ENCODE data around the gene ERI3. TPM values are rescaled to one million over a fixed set of nuclear protein-coding genes. Genes with fewer than 3 reads are reported as not detected.
A peak's percentile ranks its signal among the peaks of the same experiment; 100 is the strongest.

Gene ERI3
- total RNA-seq, 2 donors from 2014 or later = 26.3 to 58.8 TPM

DNA sequence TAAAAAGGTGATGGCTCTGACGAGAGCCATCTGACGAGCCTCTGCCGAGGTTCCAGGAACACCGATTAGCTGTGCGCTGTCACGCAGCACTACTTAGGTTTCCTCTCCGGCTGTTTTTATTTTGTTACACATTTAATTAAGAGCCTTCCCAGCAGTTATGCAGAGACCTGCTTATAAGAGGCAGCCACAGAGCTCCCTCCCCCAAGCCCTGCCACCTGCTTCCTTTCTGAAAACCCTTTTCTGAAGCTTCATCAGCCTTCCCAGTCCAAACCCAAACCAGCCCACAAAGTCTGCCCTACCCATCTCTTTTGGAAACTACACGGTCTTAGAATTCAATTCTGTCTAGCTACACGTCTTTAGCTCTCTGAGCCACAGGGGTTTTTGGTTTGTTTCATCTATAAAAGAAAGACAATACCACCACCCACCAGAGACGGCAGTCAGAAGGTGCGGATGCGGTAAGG, 49.1 kb downstream of the ERI3 start:
- ATAC-seq = peak; percentile 87 to 92
- Mint-ChIP-seq H3K9me3 (no peaks in the 10 kb centered on the region), H3K36me3 (peaks cover 16 to 67% of the 10 kb centered on the region in 2 donors), H3K27ac (peak overlapping the region; percentile 55 to 85)
- peak in 1 of 2 donors; percentile 61 for DNase-seq (ENCODE audit: low spot score in 2 of 2)

DNA sequence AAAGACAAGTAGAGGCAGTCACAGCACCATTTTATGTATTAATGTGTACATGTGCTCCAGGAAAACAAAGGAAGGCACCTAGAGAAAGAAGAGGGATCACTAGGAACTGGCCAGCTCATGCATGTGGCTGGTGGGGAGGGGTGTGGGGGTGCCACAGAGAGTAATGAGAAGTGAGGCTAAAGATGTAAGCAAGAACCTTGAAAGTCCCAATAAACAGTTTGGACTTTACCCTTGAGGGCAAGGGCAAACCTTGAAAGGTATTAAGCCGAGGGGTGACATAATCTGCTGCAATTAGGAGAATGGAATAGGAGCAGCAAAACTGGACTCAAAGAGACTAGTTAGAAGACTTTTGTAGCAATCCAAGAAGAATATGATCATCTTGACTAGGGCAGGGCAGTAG, 51.5 kb downstream of the ERI3 start:
- ATAC-seq = no peak
- Mint-ChIP-seq H3K27ac (peak overlapping the region in 1 of 2 donors; percentile 40), H3K36me3 (peaks cover 16 to 56% of the 10 kb centered on the region in 2 donors), H3K9me3 (no peaks in the 10 kb centered on the region)
- no peak for DNase-seq (ENCODE audit: low spot score in 2 of 2)

DNA sequence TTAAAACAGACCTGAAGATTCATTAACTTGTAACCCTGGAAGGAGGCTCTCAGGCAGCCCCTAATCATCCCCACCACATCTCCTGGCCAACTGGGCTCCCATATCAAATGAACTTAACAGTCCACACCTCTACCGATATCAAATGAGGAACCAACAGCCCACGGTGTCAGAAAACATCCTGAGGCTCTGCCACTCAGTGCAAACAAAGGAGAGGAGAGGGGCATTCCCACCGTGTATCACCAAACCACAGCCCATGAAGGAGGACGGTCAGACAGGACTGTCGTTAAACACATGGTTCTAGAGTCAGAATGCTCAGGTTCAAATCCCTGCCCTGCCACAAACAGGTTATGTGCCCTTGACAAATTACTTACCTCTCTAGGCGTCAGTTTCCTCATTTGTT, 52.5 kb downstream of the ERI3 start:
- no peaks in the 10 kb centered on the region for H3K9me3 Mint-ChIP-seq
- H3K36me3 Mint-ChIP-seq = peaks cover 16 to 53% of the 10 kb centered on the region in 2 donors
- no peak overlapping the region for H3K27ac Mint-ChIP-seq
- ATAC-seq = no peak
- DNase-seq (ENCODE audit: low spot score in 2 of 2) = no peak

DNA sequence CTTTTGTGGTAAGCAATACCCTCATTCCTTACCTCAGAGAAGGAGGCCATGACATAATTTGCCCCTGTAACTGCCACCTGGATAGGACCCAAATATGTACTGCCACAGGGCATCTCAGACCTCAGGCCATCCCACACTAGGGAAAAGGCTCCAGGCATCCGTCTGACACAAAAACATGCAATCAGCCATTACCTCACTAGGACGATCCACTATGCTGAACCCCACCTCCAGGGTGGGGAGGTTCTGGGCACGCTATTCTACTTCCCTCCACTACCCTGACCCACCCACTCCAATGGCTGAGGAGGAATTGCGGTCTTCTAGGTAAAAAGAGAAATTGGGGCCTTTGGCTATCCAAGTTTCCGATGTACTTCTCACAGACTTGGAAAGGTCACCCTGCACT, 53.6 kb downstream of the ERI3 start:
- ATAC-seq = no peak
- DNase-seq (ENCODE audit: low spot score in 2 of 2) = no peak
- Mint-ChIP-seq H3K9me3 (no peaks in the 10 kb centered on the region), H3K36me3 (peaks cover 11 to 45% of the 10 kb centered on the region in 2 donors), H3K27ac (no peak overlapping the region)

DNA sequence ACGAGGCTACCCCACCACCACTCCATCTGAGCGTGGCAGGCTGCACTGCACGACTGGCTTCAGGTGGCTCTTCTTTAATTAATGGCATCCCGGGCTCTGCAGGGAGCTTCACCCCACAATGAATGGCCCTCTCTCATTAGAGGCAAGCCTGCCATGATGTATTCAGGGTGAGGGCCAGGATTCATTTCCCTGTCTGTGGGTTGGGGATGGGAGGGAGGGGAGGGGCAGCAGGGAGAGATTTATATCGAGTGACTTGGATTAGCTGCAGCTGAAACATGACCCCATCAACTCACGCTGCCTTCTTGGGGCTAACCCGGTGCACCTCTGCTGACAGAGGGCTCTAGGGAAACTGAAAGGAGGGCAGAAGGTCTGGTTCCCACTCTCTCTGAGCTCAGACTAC, 54.2 kb downstream of the ERI3 start:
- peak overlapping the region in 1 of 2 donors; percentile 40 for H3K27ac Mint-ChIP-seq
- H3K36me3 Mint-ChIP-seq = peaks cover 11 to 43% of the 10 kb centered on the region in 2 donors
- DNase-seq (ENCODE audit: low spot score in 2 of 2) (no peak), ATAC-seq (no peak)
- no peaks in the 10 kb centered on the region for H3K9me3 Mint-ChIP-seq

DNA sequence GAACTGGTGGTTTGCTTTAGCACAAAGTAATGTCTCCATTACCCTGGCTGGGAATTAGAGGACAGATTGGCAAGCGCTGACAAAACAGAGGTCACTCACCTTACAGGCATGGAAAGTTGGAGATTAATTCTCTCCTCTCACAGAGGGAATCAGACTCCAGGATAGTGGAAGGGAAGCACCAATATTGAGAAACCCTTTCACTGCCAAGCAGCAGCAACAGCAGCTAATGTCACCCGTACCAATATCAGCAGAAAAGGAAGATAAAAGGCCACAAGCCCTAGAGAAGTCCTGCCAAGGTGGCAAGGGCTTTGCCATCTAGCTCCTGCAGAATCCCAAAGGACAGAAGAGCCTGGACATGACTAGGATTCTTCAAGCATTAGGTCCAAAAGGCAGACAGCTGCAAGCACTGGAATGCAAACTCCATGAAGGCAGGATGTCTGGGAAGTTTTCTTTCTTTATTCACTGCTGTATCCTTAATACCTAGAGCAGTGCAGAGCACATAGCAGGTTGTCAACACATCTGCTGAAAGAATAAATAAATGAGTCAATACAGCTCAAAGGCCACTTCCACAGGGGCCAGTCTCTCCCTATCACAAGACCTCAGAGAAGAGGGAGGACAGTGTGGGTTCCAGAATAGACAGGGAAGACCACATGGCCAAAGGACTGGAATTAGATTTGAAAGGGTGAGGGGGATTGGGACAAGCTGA, 57.2 kb downstream of the ERI3 start:
- no peak for DNase-seq (ENCODE audit: low spot score in 2 of 2)
- Mint-ChIP-seq H3K9me3 (no peaks in the 10 kb centered on the region), H3K36me3 (peaks cover 6 to 27% of the 10 kb centered on the region in 2 donors), H3K27ac (peak overlapping the region in 1 of 2 donors; percentile 13)
- no peak for ATAC-seq

DNA sequence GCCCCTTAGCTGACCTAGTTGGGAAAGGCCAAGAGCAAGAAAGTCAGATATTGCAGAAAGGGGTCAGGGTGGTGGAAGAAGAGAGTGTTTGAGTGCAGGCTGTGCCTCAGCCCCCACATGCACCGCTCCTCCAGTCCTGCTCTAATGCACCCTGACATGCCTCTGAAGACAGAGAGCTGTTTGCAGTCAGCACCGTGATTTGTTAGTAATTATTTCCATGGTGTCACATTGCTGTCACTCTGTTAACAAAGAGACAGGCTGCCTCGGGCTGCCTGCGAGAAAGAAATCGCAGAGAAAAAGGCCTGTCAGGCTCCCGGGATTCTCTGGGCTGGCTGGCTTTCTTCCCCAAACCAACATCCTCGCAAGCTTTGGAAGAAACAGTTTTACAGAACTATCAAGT, 58.3 kb downstream of the ERI3 start:
- DNase-seq (ENCODE audit: low spot score in 2 of 2) = no peak
- Mint-ChIP-seq H3K36me3 (peaks cover 6 to 18% of the 10 kb centered on the region in 2 donors), H3K27ac (no peak overlapping the region), H3K9me3 (no peaks in the 10 kb centered on the region)
- ATAC-seq = no peak

DNA sequence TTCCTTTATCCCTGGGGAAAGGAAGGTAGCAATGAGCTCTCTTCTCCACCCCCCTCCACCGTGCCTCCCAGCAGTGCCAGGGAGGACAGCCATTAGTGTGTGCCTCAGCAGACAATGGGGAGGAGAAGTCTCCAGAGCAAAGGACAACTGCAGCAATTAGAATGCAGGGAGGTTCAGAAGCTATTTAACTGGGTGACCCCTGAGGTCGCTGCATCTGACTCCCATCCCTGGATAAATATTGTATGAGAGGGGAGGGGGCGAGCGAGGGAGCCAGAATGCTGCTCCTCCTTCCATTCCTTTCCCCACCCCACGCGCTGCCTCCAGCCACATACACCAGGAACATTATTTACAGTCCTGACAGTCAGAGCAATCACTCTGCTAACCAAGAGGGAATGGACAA, 59.0 kb downstream of the ERI3 start:
- Mint-ChIP-seq H3K27ac (no peak overlapping the region), H3K36me3 (peaks cover 6 to 18% of the 10 kb centered on the region in 2 donors), H3K9me3 (no peaks in the 10 kb centered on the region)
- no peak for ATAC-seq
- DNase-seq (ENCODE audit: low spot score in 2 of 2) = no peak

DNA sequence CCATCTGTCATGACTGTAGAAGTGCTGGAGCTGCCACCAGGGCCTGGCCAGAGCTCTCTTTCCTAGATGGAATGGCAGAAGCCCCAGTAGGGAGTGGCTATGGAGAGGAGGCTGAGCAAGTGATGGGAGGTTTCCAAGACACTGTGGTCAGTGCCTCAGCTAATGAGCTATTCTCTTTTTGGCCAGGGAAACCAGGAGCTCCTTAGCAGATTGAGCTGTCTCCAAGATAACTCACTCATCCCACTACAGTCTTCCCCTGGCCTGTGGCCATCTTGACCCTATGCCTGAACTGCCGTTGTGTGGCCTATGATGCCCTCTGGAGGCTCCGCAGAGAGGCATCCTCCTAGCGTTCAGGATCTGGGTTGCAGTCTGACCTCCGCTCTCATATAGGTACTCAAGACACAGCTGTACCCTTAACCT, 60.5 kb downstream of the ERI3 start:
- no peak for DNase-seq (ENCODE audit: low spot score in 2 of 2)
- Mint-ChIP-seq H3K9me3 (no peaks in the 10 kb centered on the region), H3K36me3 (peaks cover 6 to 18% of the 10 kb centered on the region in 2 donors), H3K27ac (peak overlapping the region in 1 of 2 donors; percentile 94)
- no peak for ATAC-seq

DNA sequence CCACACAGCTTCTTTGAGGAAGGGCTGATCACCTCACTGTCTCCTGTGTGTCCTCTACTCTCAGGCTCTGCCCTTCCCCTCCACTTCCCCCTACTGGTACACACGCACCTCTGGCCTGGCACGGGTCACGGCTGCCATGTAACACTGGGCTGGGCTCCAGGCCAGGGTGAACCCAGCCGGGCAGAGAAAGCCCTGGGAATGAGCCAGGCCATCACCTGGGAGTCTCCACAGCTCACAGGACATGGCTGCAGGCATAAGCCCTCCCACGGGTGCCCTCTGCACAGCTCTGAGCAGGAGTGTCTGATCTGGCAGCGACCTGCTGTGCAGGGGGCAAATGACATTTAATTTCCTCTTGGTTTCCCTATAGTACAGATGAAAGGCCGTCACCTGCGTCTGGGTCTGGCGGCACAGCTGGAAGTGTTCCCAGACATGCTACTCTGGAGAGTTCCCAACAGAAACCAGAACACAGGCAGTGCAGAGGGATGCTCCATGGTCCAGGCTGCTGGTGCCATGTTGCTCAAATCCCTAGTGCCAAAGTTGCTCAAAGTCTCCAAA, 61.2 kb downstream of the ERI3 start:
- H3K27ac Mint-ChIP-seq = peak overlapping the region in 1 of 2 donors; percentile 94

DNA sequence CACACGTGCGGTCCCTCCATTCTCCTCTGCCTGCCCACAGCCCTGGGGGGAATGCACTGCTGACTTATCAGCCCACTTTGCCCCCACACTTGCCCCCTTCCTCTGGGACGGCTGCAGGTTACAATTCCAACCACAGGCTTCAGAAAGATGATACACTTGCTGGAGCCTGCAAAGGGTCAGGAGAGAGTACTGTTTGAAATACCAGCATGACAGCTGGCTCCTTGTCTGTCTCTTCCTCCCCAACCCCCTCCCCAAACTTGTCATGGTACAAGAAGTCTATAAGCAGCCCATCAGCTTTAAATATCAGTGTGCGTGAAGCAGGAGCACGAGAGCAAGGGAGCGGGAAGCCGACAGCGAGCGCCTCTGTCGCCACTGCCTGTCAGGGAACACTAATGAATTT, 62.4 kb downstream of the ERI3 start:
- Mint-ChIP-seq H3K9me3 (no peaks in the 10 kb centered on the region), H3K27ac (peak overlapping the region in 1 of 2 donors; percentile 22), H3K36me3 (peaks cover 11 to 12% of the 10 kb centered on the region in 2 donors)
- ATAC-seq (no peak), DNase-seq (ENCODE audit: low spot score in 2 of 2) (no peak)

More for the DNA sequence above, 61.2 kb downstream of the ERI3 start:
- Mint-ChIP-seq H3K9me3 (no peaks in the 10 kb centered on the region), H3K36me3 (peaks cover 6 to 18% of the 10 kb centered on the region in 2 donors)
- no peak for ATAC-seq
- DNase-seq (ENCODE audit: low spot score in 2 of 2) = no peak

DNA sequence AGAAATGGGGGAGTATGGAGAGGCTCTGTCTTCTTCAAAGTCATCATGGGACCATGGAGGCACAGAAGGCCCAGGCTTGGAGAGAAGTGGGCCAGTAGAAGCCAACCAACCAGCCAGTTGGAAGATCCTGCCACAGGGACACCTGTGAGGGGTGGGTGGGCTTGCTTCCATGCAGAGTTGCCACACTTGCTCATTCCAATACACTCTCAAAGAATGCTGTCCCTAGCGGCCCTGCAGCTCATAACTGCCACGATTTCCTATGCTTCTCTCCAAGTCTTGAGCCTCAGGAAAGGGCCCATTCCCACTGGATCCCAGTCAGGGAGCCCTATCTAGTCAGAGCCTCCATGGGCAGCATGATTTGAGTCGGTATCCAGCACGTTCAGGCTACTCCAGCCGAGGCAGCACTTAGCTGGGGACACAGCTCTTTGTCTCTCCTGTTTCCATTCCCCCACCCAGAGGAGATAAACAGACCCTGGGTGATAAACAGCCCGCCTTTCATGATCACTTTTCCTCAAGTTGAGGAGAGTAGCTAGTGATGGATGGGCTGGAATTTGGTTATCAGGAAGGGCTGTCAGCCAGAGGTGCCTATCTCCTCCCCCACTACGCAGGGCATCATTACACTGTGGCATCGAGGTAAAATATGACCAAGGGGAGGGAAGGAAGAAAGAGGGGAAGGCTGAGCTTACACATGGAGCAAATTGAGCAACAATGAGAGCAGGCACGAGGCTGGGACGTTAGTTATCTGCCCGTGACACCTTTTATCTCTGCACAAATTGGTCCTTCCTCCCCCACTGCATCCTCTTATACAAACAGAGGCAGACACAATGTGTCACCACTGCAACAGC, 64.6 kb downstream of the ERI3 start:
- H3K36me3 Mint-ChIP-seq = peaks cover 7 to 13% of the 10 kb centered on the region in 2 donors
- DNase-seq (ENCODE audit: low spot score in 2 of 2) = no peak
- no peaks in the 10 kb centered on the region for H3K9me3 Mint-ChIP-seq
- ATAC-seq = no peak
- no peak overlapping the region for H3K27ac Mint-ChIP-seq

DNA sequence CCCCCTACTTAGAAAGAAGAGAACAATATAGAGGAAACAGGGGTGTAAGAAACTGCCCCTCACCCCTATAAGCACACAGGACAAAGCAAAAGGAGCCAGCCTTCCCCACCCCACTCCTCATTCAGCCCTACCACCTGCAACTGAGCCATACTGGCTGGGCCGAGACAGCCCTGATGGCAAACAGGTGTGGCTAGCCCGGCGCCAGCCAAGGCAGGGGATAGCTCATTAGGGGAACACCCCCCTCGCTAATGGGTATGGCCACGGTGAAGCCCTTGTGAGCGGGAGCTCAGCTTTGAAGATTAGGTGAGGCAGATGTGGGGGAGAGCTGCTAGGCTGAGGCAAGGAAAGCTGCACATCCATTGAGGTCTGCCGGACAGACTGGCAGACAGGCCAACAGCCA, 65.5 kb downstream of the ERI3 start:
- H3K9me3 Mint-ChIP-seq = no peaks in the 10 kb centered on the region
- peak overlapping the region in 1 of 2 donors; percentile 25 for H3K27ac Mint-ChIP-seq
- no peak for DNase-seq (ENCODE audit: low spot score in 2 of 2)
- H3K36me3 Mint-ChIP-seq = peaks cover 5 to 13% of the 10 kb centered on the region in 2 donors
- no peak for ATAC-seq

DNA sequence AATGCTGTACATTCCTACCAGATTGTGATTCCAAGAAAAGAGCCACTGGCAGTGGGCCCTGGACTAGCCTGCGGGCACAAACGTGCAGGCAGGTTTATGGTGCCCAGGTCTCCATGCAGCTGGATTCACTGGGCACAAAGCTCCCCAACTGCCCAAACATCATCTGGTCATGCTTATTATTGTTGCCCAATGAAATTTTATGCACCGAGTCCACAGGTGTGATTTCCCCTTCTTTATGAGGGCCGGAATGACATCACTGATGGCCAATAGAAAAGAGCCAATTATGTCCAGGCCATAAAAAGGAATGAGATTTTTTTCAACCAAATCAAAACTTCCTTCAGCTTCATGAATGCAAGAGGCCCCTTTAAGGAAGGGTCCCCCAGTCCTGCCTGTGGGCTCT, 66.2 kb downstream of the ERI3 start:
- ATAC-seq = no peak
- H3K36me3 Mint-ChIP-seq = peaks cover 9 to 11% of the 10 kb centered on the region in 2 donors
- H3K9me3 Mint-ChIP-seq = no peaks in the 10 kb centered on the region
- H3K27ac Mint-ChIP-seq = no peak overlapping the region
- DNase-seq (ENCODE audit: low spot score in 2 of 2) = no peak

DNA sequence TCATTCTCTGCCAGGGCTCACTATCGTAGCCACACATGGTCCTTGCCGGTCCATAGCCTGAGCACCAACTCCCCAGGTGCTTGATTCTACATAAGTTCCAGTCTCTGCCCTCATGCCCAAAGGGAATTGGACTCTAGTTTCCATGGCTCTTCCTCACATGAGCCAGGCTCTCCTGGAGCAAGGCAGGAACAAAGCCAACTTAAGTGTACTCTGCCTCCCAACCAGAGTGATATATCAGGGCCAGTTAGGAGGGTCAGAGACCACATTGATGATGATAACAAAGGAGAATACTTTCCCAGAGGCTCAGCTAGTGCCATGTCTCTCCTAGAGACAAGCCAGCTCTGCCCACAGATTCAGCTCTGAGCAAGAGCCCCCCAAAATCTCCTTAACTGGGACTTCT, 70.9 kb downstream of the ERI3 start:
- ATAC-seq = no peak
- H3K9me3 Mint-ChIP-seq = no peaks in the 10 kb centered on the region
- H3K27ac Mint-ChIP-seq = no peak overlapping the region
- no peak for DNase-seq (ENCODE audit: low spot score in 2 of 2)
- peaks cover 5 to 11% of the 10 kb centered on the region in 2 donors for H3K36me3 Mint-ChIP-seq

DNA sequence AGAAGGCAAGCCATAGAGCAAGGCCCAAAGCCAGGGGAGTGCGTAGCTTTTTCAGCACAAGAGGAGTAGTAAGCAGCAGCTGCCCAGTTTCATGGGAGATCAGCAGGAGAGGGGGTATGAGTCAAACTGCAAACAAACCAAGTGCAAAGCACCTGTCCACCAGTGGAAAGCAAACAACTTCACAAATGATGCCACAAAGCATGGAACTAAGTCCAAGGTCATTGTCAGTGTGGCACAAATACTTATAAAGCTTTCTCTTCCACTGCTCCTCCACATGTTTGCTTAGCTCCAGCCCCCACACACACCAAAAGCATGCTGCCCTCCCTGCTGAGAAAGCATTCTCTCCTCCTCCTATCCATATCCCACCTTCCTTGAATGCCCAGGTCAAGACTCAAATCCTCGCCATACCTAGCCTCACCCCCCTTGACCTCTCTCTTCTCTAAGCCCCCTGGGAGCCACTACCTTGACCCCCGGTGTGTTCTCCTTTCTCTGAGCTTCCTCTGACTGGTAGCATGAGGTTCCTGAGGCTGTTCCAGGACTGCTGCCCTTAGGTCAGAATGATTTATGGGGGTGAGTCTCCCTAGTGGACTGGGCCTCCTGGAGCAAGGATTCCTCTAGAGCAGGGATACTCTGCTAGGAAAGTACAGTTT, 71.4 kb downstream of the ERI3 start:
- H3K36me3 Mint-ChIP-seq = peaks cover 5 to 11% of the 10 kb centered on the region in 2 donors
- no peaks in the 10 kb centered on the region for H3K9me3 Mint-ChIP-seq
- no peak for DNase-seq (ENCODE audit: low spot score in 2 of 2)
- peak overlapping the region in 1 of 2 donors; percentile 88 for H3K27ac Mint-ChIP-seq
- ATAC-seq = no peak

Data from activated naive CD4-positive, alpha-beta T cell treated with anti-CD3 and anti-CD28 coated beads, Interleukin-2, amount 50 U/mL, for 72 hours (primary cell).